ENCODE results near the gene REG3A. TPM values are rescaled to one million over a fixed set of nuclear protein-coding genes. Genes with fewer than 3 reads are reported as not detected.

REG3A gene
- total and polyA plus RNA-seq, 3 donors from 2014 or later: not detected

GRCh38 chr2:79116997-79117928 is 42.3 kb downstream of the REG3A start:
- TF ChIP-seq, protein P1, sequence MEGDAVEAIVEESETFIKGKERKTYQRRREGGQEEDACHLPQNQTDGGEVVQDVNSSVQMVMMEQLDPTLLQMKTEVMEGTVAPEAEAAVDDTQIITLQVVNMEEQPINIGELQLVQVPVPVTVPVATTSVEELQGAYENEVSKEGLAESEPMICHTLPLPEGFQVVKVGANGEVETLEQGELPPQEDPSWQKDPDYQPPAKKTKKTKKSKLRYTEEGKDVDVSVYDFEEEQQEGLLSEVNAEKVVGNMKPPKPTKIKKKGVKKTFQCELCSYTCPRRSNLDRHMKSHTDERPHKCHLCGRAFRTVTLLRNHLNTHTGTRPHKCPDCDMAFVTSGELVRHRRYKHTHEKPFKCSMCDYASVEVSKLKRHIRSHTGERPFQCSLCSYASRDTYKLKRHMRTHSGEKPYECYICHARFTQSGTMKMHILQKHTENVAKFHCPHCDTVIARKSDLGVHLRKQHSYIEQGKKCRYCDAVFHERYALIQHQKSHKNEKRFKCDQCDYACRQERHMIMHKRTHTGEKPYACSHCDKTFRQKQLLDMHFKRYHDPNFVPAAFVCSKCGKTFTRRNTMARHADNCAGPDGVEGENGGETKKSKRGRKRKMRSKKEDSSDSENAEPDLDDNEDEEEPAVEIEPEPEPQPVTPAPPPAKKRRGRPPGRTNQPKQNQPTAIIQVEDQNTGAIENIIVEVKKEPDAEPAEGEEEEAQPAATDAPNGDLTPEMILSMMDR (IDR thresholded peaks at IDR 0.05): no peak
- no peak for TF ChIP-seq POLR2A (IDR thresholded peaks at IDR 0.05)
- Histone ChIP-seq H3K4me1 (no peaks in the 10 kb centered on the region), H3K36me3 (ENCODE audit: low read depth, missing control alignments) (no peaks in the 10 kb centered on the region), H3K27me3 (no peaks in the 10 kb centered on the region), H3K4me3 (no peak overlapping the region), H3K27ac (no peak overlapping the region), H3K9me3 (no peaks in the 10 kb centered on the region)
- no peak for DNase-seq
- intact Hi-C loops (cut with DNase I; ENCODE audit: low total_unique reads): no loop called here
- WGBS, 2 donors: 37 to 39% methylated on average over 2 of the region's 2 CpGs

- DNase-seq: no peak
- intact Hi-C loops (cut with DNase I; ENCODE audit: low total_unique reads): no loop called here
- no peak for TF ChIP-seq POLR2A (IDR thresholded peaks at IDR 0.05)
- TF ChIP-seq, protein P1 (IDR thresholded peaks at IDR 0.05): no peak
- Histone ChIP-seq H3K36me3 (ENCODE audit: low read depth, missing control alignments) (no peaks in the 10 kb centered on the region), H3K4me3 (no peak overlapping the region), H3K27me3 (no peaks in the 10 kb centered on the region), H3K27ac (no peak overlapping the region), H3K9me3 (no peaks in the 10 kb centered on the region), H3K4me1 (no peaks in the 10 kb centered on the region)
- 76 to 79% methylated on average over 3 of the region's 3 CpGs for WGBS, 2 donors
These were observed 44.6 kb downstream of the REG3A start for GRCh38 chr2:79114797-79115494.

DNA sequence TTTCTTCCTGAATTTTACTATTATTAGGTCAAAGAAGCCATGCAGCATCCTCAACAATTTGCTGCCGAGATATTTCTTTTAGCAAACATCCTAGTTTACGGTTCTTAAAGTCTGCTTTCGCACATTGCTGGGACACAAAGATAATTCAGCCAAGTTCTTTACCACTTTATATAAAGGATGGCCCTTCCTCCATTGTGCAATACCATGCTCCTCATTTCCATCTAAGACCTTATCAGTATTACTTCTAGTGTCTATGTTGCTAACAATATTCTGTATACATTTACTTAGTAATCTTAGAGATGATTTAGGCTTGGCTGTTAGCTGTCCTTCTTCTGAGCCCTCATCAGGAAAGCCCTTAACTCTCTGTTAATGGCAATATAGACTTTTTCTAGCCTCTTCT is 47.3 kb downstream of the REG3A start:
- Histone ChIP-seq H3K9me3 (no peaks in the 10 kb centered on the region), H3K4me3 (no peak overlapping the region), H3K36me3 (ENCODE audit: low read depth, missing control alignments) (no peaks in the 10 kb centered on the region), H3K4me1 (no peaks in the 10 kb centered on the region), H3K27ac (no peak overlapping the region), H3K27me3 (no peaks in the 10 kb centered on the region)
- intact Hi-C loops (cut with DNase I; ENCODE audit: low total_unique reads): no loop called here
- no peak for TF ChIP-seq POLR2A (IDR thresholded peaks at IDR 0.05)
- TF ChIP-seq, protein P1 (IDR thresholded peaks at IDR 0.05): no peak
- no peak for DNase-seq
- 98 to 99% methylated on average over 3 of the region's 3 CpGs for WGBS, 2 donors

Other genes with a start within 250 kb of the REG3A start
- 10 to 100 TPM; 22.3 to 69.7 TPM for gene REG3G, start 134.1 kb downstream of the REG3A start, total RNA-seq
- gene REG3G, start 134.1 kb downstream of the REG3A start, polyA plus RNA-seq (ENCODE audit: insufficient read depth, low read depth, low replicate concordance): 60.7 TPM
- gene REG1B, start 71.8 kb downstream of the REG3A start, total RNA-seq: not detected
- gene REG1B, start 71.8 kb downstream of the REG3A start, polyA plus RNA-seq (ENCODE audit: insufficient read depth, low read depth, low replicate concordance): not detected
- under 1 TPM in 1 of 2 donors, not detected in 1; 0.87 TPM for gene REG1A, start 39.3 kb downstream of the REG3A start, total RNA-seq
- 0.74 TPM for gene REG1A, start 39.3 kb downstream of the REG3A start, polyA plus RNA-seq (ENCODE audit: insufficient read depth, low read depth, low replicate concordance)